KG1 (cell line): ENCODE data around the gene SHMT2.
A peak's percentile ranks its signal among the peaks of the same experiment; 100 is the strongest.

Source experiments
- DNase-seq: peaks from one replicate; lab custom pipeline; 2025; lab: John Stamatoyannopoulos, UW

Gene SHMT2

GRCh38 chr12:57229634-57230380, at the start of gene SHMT2:
Gene SHMT2 (plus strand): TSS chr12:57229711. CDS start chr12:57229779, 68 bp downstream.
- peak; percentile 53 for DNase-seq

GRCh38 chr12:57180321-57180989, 49.1 kb upstream of the SHMT2 start:
- no peak for DNase-seq

- no peak for DNase-seq
These were observed 48.4 kb upstream of the SHMT2 start for GRCh38 chr12:57181072-57181471.

- no peak for DNase-seq
These were observed 47.9 kb upstream of the SHMT2 start for GRCh38 chr12:57181561-57182155.

- DNase-seq, result peak; percentile 48
These were observed 46.5 kb upstream of the SHMT2 start for GRCh38 chr12:57182918-57183575.

GRCh38 chr12:57183939-57184725, 45.4 kb upstream of the SHMT2 start:
- no peak for DNase-seq

GRCh38 chr12:57185403-57185802, 44.1 kb upstream of the SHMT2 start:
- no peak for DNase-seq

- DNase-seq, result no peak
These were observed 43.5 kb upstream of the SHMT2 start for GRCh38 chr12:57185906-57186508.

GRCh38 chr12:57187222-57188089, 42.1 kb upstream of the SHMT2 start:
- no peak for DNase-seq

- DNase-seq, result no peak
These were observed 41.5 kb upstream of the SHMT2 start for GRCh38 chr12:57188090-57188425.

GRCh38 chr12:57190037-57190436, 39.5 kb upstream of the SHMT2 start:
- DNase-seq, result no peak

GRCh38 chr12:57190821-57191220, 38.7 kb upstream of the SHMT2 start:
- no peak for DNase-seq

- DNase-seq, result no peak
These were observed 38.1 kb upstream of the SHMT2 start for GRCh38 chr12:57191410-57191809.

GRCh38 chr12:57192920-57193319, 36.6 kb upstream of the SHMT2 start:
- no peak for DNase-seq

GRCh38 chr12:57193706-57194245, 35.7 kb upstream of the SHMT2 start:
- no peak for DNase-seq

- DNase-seq, result no peak
These were observed 35.3 kb upstream of the SHMT2 start for GRCh38 chr12:57194253-57194652.

- no peak for DNase-seq
These were observed 34.3 kb upstream of the SHMT2 start for GRCh38 chr12:57195186-57195585.

GRCh38 chr12:57195611-57196371, 33.7 kb upstream of the SHMT2 start:
- no peak for DNase-seq

GRCh38 chr12:57196439-57196838, 33.1 kb upstream of the SHMT2 start:
- DNase-seq, result no peak

- DNase-seq, result no peak
These were observed 32.6 kb upstream of the SHMT2 start for GRCh38 chr12:57196956-57197355.
